Thymus (tissue), 14 donors: ENCODE results near the gene NAGPA. TPM values are rescaled to one million over a fixed set of nuclear protein-coding genes. Genes with fewer than 3 reads are reported as not detected.
"Not testable (repeated sequence)": the region's sequence is repeated elsewhere in the genome, so short reads cannot be mapped to it uniquely, and the experiment has no call there.

ENCODE experiments used
- DNase-seq, 9 donors: peaks; one replicate each; pipeline ENCODE4 v3.0.0-alpha.2; 2013; ENCODE audit warnings: low spot score in 9 of 9, low read depth in 6 of 9, missing footprints in 1 of 9
- H3K27ac ChIP-seq, 2 donors: one replicate each; pipeline ENCODE4 v1.5.1; 2013; ENCODE audit warnings: control low read depth in 1 of 2, low read depth in 1 of 2, low read length in 1 of 2, mild to moderate bottlenecking in 1 of 2, moderate library complexity in 1 of 2
- H3K27me3 ChIP-seq, 2 donors: one replicate each; pipeline ENCODE4 v1.5.1; 2013; ENCODE audit warnings: low read length in 1 of 2; ENCODE audit not compliant: control insufficient read depth in 2 of 2, insufficient read depth in 1 of 2
- H3K36me3 ChIP-seq, 2 donors: one replicate each; pipeline ENCODE4 v1.5.1; 2013; ENCODE audit warnings: low read length in 1 of 2, mild to moderate bottlenecking in 1 of 2, moderate library complexity in 1 of 2; ENCODE audit not compliant: control insufficient read depth in 2 of 2, insufficient read depth in 2 of 2
- H3K4me1 ChIP-seq, 2 donors: one replicate each; pipeline ENCODE4 v1.5.1; 2013; ENCODE audit warnings: low read length in 2 of 2; ENCODE audit not compliant: control insufficient read depth in 2 of 2, insufficient read depth in 2 of 2
- H3K4me3 ChIP-seq, 2 donors: one replicate each; pipeline ENCODE4 v1.5.1; 2013; ENCODE audit warnings: low read length in 2 of 2, control low read depth in 1 of 2, mild to moderate bottlenecking in 1 of 2
- H3K9me3 ChIP-seq, 2 donors: one replicate each; pipeline ENCODE4 v1.5.1; 2013; ENCODE audit warnings: low read length in 1 of 2, mild to moderate bottlenecking in 1 of 2; ENCODE audit not compliant: control insufficient read depth in 2 of 2, insufficient read depth in 1 of 2
- WGBS: extraction: QIAGEN DNeasy Blood & Tissue Kit; methylation state at CpG from one replicate; pipeline ENCODE4 v1.1.7; 2013; 5-methylcytosine and 5-hydroxymethylcytosine counted together
- long read RNA-seq, 10 donors: transcript quantifications; one replicate each; lab custom pipeline, GENCODE V29; 2026
- polyA plus RNA-seq: library from polyadenylated mRNA; stranded (reverse); fragments of 200-250 nt; gene quantifications from one replicate; pipeline ENCODE4 v1.2.3, GENCODE V29; 2013
- total RNA-seq: library from RNA; stranded (reverse); fragments of 120-200 nt; gene quantifications from one replicate; pipeline ENCODE4 v1.2.4, GENCODE V29; 2013
- donor health status: healthy.

NAGPA gene, protein sequence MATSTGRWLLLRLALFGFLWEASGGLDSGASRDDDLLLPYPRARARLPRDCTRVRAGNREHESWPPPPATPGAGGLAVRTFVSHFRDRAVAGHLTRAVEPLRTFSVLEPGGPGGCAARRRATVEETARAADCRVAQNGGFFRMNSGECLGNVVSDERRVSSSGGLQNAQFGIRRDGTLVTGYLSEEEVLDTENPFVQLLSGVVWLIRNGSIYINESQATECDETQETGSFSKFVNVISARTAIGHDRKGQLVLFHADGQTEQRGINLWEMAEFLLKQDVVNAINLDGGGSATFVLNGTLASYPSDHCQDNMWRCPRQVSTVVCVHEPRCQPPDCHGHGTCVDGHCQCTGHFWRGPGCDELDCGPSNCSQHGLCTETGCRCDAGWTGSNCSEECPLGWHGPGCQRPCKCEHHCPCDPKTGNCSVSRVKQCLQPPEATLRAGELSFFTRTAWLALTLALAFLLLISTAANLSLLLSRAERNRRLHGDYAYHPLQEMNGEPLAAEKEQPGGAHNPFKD
- total RNA-seq (6.7 TPM), polyA plus RNA-seq (10.3 TPM)
- long read RNA-seq, donor 1, result 0 reads
- long read RNA-seq, donor 2, result 0 reads
- long read RNA-seq, donor 3, partial matches to known transcripts, result 0 of 3 reads
- long read RNA-seq, donor 3, other reads (novel, unspliced or antisense), result 0 of 3 reads
- long read RNA-seq, donor 4, result 0 reads
- long read RNA-seq, donor 5, partial matches to known transcripts, result 0 of 3 reads
- long read RNA-seq, donor 5, other reads (novel, unspliced or antisense), result 0 of 3 reads
- long read RNA-seq, donor 6, partial matches to known transcripts, result 0 of 4 reads
- long read RNA-seq, donor 6, other reads (novel, unspliced or antisense), result 0 of 4 reads
- long read RNA-seq, donor 7, result 0 reads
- long read RNA-seq, donor 8, partial matches to known transcripts, result 0 of 1 reads
- long read RNA-seq, donor 8, other reads (novel, unspliced or antisense), result 0 of 1 reads
- long read RNA-seq, donor 9, partial matches to known transcripts, result 0 of 1 reads
- long read RNA-seq, donor 9, other reads (novel, unspliced or antisense), result 0 of 1 reads
- long read RNA-seq, donor 10, result 0 reads

- peak; percentile 53 to 90 (median 82) for DNase-seq
- Histone ChIP-seq H3K4me3 (peak within 1 kb of the TSS; percentile 60 to 90), H3K27me3 (peaks cover 0 to 4% of the 10 kb centered on the region in 2 donors), H3K36me3 (peaks cover 0 to 8% of the 10 kb centered on the region in 2 donors), H3K9me3 (no peaks in the 10 kb centered on the region), H3K4me1 (peaks cover 14 to 18% of the 10 kb centered on the region in 2 donors), H3K27ac (peak within 1 kb of the TSS; percentile 40 to 42)
- under 1% methylated on average over 104 of the region's 104 CpGs for WGBS
These were observed at the start of gene NAGPA for GRCh38 chr16:5033256-5034166. Gene NAGPA, minus strand, starts transcription at chr16:5033935. Its CDS starts 21 bp downstream, at chr16:5033914.

GRCh38 chr16:5080996-5081395, 47.3 kb upstream of the NAGPA start:
- H3K9me3 ChIP-seq, H3K4me3 ChIP-seq, DNase-seq, H3K4me1 ChIP-seq, H3K27ac ChIP-seq, H3K27me3 ChIP-seq: not testable (repeated sequence)
- peaks cover 20 to 53% of the 10 kb centered on the region in 2 donors for H3K36me3 ChIP-seq
- WGBS, result 94% methylated on average over 9 of the region's 9 CpGs

DNA sequence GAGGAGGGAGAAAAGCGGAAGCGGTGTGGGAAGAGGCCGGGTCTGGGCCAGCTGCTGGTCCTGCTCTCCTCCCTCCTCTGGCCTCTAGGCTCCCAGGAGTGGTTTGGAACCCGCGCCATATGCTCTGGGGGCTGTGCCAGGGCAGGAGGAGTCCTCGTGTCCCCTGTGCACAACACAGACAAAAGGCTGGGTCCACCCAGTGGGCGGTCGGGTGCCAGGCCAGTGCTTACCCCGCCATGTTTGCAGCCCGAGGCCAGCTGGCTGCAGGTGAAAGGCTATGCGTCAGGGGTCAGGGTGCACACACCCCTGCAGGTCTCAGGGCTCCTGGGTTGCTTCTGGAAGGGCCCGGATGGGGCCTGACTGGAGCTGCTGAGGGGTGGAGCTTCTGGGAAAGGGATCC, 46.7 kb upstream of the NAGPA start:
- 97% methylated on average over 12 of the region's 12 CpGs for WGBS
- DNase-seq, result not testable (repeated sequence)
- peaks cover 25 to 58% of the 10 kb centered on the region in 2 donors for H3K36me3 ChIP-seq

GRCh38 chr16:5078626-5079025, 44.9 kb upstream of the NAGPA start:
- Histone ChIP-seq H3K27ac (no peak overlapping the region), H3K36me3 (peaks cover 31 to 63% of the 10 kb centered on the region in 2 donors), H3K9me3 (no peaks in the 10 kb centered on the region), H3K4me3 (no peak overlapping the region), H3K27me3 (no peaks in the 10 kb centered on the region), H3K4me1 (no peaks in the 10 kb centered on the region)
- no peak for DNase-seq
- 92% methylated on average over 17 of the region's 17 CpGs for WGBS

More for the DNA sequence above, 46.7 kb upstream of the NAGPA start:
- not testable (repeated sequence) for H3K27ac ChIP-seq, H3K4me3 ChIP-seq, H3K9me3 ChIP-seq, H3K27me3 ChIP-seq, H3K4me1 ChIP-seq

GRCh38 chr16:5077304-5077703, 43.6 kb upstream of the NAGPA start:
- peaks cover 4 to 8% of the 10 kb centered on the region in 2 donors for H3K4me1 ChIP-seq
- H3K36me3 ChIP-seq, result peaks cover 26 to 55% of the 10 kb centered on the region in 2 donors
- DNase-seq, result no peak
- no peaks in the 10 kb centered on the region for H3K9me3 ChIP-seq
- no peak overlapping the region for H3K27ac ChIP-seq
- no peak overlapping the region for H3K4me3 ChIP-seq
- 97% methylated on average over 13 of the region's 13 CpGs for WGBS
- H3K27me3 ChIP-seq, result no peaks in the 10 kb centered on the region

DNA sequence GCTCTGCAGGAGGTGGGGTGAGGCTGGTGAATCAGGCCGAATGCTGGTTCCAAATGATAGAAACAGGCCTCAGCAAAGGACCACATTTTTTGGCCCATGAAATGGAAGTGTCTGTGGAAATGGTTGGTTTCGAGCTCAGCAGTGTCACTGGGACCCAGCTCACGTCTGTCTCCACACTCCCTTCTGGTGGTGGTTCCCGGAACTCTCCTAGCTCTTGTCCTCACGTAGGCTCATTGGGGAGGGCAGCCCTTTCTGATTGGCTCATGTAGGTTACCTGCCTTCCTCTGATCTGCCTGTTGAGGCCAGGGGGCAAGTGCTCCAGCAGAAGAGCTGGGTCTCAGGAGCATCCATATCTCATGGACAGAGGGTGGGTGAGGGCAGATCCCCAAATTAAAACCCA, 41.9 kb upstream of the NAGPA start:
- Histone ChIP-seq H3K27me3 (no peaks in the 10 kb centered on the region), H3K4me3 (no peak overlapping the region), H3K9me3 (peaks cover 0 to under 1% of the 10 kb centered on the region in 2 donors), H3K4me1 (peaks cover 9 to 17% of the 10 kb centered on the region in 2 donors), H3K36me3 (peaks cover 23 to 52% of the 10 kb centered on the region in 2 donors), H3K27ac (no peak overlapping the region)
- no peak for DNase-seq
- WGBS, result 98% methylated on average over 5 of the region's 5 CpGs

DNA sequence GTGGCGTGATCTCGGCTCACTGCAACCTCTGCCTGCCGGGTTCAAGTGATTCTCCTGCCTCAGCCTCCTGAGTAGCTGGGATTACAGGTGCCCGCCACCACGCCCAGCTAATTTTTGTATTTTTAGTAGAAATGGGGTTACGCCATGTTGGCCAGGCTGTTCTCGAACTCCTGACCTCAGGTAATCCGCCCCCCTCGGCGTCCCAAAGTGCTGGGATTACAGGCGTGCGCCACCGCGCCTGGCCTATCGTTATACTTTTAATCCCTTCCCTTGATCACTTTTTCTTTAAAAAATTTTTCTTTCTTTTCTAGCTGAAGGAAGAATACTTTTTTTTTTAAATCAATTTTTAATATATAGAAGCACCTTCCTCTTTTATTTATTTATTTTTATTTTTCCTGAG, 40.0 kb upstream of the NAGPA start:
- H3K27me3 ChIP-seq, H3K9me3 ChIP-seq, H3K27ac ChIP-seq, H3K4me3 ChIP-seq, DNase-seq: not testable (repeated sequence)
- WGBS, result 99% methylated on average over 15 of the region's 15 CpGs
- H3K36me3 ChIP-seq, result peaks cover 21 to 36% of the 10 kb centered on the region in 2 donors
- H3K4me1 ChIP-seq, result peaks cover 9 to 17% of the 10 kb centered on the region in 2 donors

- Histone ChIP-seq H3K4me3 (no peak overlapping the region), H3K27me3 (no peaks in the 10 kb centered on the region), H3K9me3 (peaks cover 0 to 5% of the 10 kb centered on the region in 2 donors), H3K36me3 (peaks cover 21 to 31% of the 10 kb centered on the region in 2 donors), H3K27ac (no peak overlapping the region), H3K4me1 (peaks cover 9 to 17% of the 10 kb centered on the region in 2 donors)
- WGBS, result 98% methylated on average over 2 of the region's 2 CpGs
- DNase-seq, result no peak
These were observed 39.5 kb upstream of the NAGPA start for GRCh38 chr16:5073279-5073629.
